Brain microvascular endothelial cell (primary cell): Measurements from ENCODE around the gene TEKT3.
A peak's percentile ranks its signal among the peaks of the same experiment; 100 is the strongest.

Experiments used
- DNase-seq: peaks from one replicate; pipeline ENCODE4 v3.0.0-alpha.2; 2020
- H3K27ac ChIP-seq: fragments of 250-450 bp; sonication (Bioruptor Pico); 2 replicates; pipeline ENCODE4 v1.5.1; 2020; ENCODE audit warnings: mild to moderate bottlenecking, moderate library complexity
- H3K27me3 ChIP-seq: fragments of 250-450 bp; sonication (Bioruptor Pico); replicated peaks from 2 replicates; pipeline ENCODE4 v1.5.1; 2020; ENCODE audit warnings: mild to moderate bottlenecking
- H3K36me3 ChIP-seq: fragments of 250-450 bp; sonication (Bioruptor Pico); replicated peaks from 2 replicates; pipeline ENCODE4 v1.5.1; 2020; ENCODE audit warnings: mild to moderate bottlenecking
- H3K4me3 ChIP-seq: 2 replicates; pipeline ENCODE4 v1.5.1; 2011; ENCODE audit warnings: low read depth, mild to moderate bottlenecking, control low read depth, low read length, moderate library complexity
- CTCF ChIP-seq: IDR thresholded peaks from 2 replicates; pipeline ENCODE4 v1.5.1; 2011; ENCODE audit warnings: low read depth, mild to moderate bottlenecking, moderate library complexity, low read length, control low read depth, inconsistent platforms; ENCODE audit errors: missing control alignments
- in situ Hi-C: cut with HindIII; loops from 2 replicates; pipeline ENCODE4 v1.10.0; 2017; ENCODE audit warnings: low sequenced_read_pairs, low pct_ligation_motif_present

Gene TEKT3

GRCh38 chr17:15348021-15348420 is 6.6 kb upstream of the TEKT3 start:
- Histone ChIP-seq H3K36me3 (no peaks in the 10 kb centered on the region), H3K27ac (no peak overlapping the region), H3K27me3 (no peaks in the 10 kb centered on the region), H3K4me3 (no peak overlapping the region)
- no peak for TF ChIP-seq CTCF
- in situ Hi-C loops = no loop called here
- no peak for DNase-seq

GRCh38 chr17:15346066-15346595 is 4.7 kb upstream of the TEKT3 start:
- TF ChIP-seq CTCF = no peak
- H3K4me3 ChIP-seq = no peak overlapping the region
- no peaks in the 10 kb centered on the region for H3K36me3 ChIP-seq

GRCh38 chr17:15343749-15344148 is 2.4 kb upstream of the TEKT3 start:
- no peak overlapping the region for H3K27ac ChIP-seq
- no peak overlapping the region for H3K4me3 ChIP-seq
- peak; percentile 55 for DNase-seq
- H3K27me3 ChIP-seq = no peaks in the 10 kb centered on the region
- no peak for TF ChIP-seq CTCF
- in situ Hi-C loops = no loop called here
- no peaks in the 10 kb centered on the region for H3K36me3 ChIP-seq

More at GRCh38 chr17:15346066-15346595, 4.7 kb upstream of the TEKT3 start:
- DNase-seq = no peak
- Histone ChIP-seq H3K27ac (no peak overlapping the region), H3K27me3 (no peaks in the 10 kb centered on the region)
- in situ Hi-C loops = no loop called here

- H3K27ac ChIP-seq = no peak overlapping the region
- TF ChIP-seq CTCF = no peak
- H3K4me3 ChIP-seq = no peak overlapping the region
- in situ Hi-C loops = no loop called here
- no peaks in the 10 kb centered on the region for H3K27me3 ChIP-seq
- peak; percentile 18 for DNase-seq
- no peaks in the 10 kb centered on the region for H3K36me3 ChIP-seq
Observed at GRCh38 chr17:15342460-15342859, 1.1 kb upstream of the TEKT3 start.

GRCh38 chr17:15341966-15342365 is 569 bp upstream of the TEKT3 start:
- no peaks in the 10 kb centered on the region for H3K36me3 ChIP-seq
- in situ Hi-C loops = no loop called here
- no peak overlapping the region for H3K27ac ChIP-seq
- H3K4me3 ChIP-seq = peak overlapping the region; percentile 52
- H3K27me3 ChIP-seq = no peaks in the 10 kb centered on the region
- no peak for TF ChIP-seq CTCF
- no peak for DNase-seq

GRCh38 chr17:15340966-15341365 is 431 bp downstream of the TEKT3 start:
- Histone ChIP-seq H3K27me3 (no peaks in the 10 kb centered on the region), H3K36me3 (no peaks in the 10 kb centered on the region), H3K27ac (no peak overlapping the region), H3K4me3 (peak overlapping the region; percentile 52)
- TF ChIP-seq CTCF = no peak
- in situ Hi-C loops = no loop called here
- DNase-seq = no peak
